Anterior cingulate cortex (tissue), 58 donors: ENCODE results near the gene ADCYAP1R1.
A peak's percentile ranks its signal among the peaks of the same experiment; 100 is the strongest.

Experiments used
- DNase-seq, 58 donors: peaks; one replicate each; lab custom pipeline; 2025; lab: John Stamatoyannopoulos, UW

Gene ADCYAP1R1

GRCh38 chr7:31102973-31103850, 51.1 kb downstream of the ADCYAP1R1 start:
- DNase-seq, result no peak

- no peak for DNase-seq
Observed at GRCh38 chr7:31104361-31105255, 52.5 kb downstream of the ADCYAP1R1 start.

- no peak for DNase-seq
Observed at GRCh38 chr7:31105256-31105950, 53.3 kb downstream of the ADCYAP1R1 start.

- DNase-seq, result no peak
Observed at GRCh38 chr7:31106303-31107105, 54.4 kb downstream of the ADCYAP1R1 start.

GRCh38 chr7:31107106-31108090, 55.3 kb downstream of the ADCYAP1R1 start:
- DNase-seq, result no peak

- DNase-seq, result no peak
Observed at GRCh38 chr7:31108097-31108657, 56.1 kb downstream of the ADCYAP1R1 start.

DNA sequence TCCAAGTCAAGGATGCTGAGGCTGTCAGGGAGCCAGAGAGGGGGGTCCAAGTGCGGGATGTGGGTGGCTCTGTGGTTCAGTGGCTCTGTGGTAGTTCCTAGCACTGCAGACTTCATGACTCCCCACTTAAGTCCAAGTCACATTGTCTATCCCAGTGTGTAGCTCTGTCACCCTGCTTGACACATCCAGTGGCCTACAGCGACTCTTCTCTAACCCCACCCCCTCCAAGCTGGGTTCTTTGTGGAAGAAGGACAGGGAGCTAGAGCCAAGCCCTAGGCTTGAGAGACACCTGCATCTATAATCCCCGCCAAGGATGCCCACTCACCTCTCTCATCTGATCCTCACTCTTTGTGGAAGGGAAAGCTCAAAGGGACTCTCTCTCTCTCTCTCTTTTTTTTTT, 57.6 kb downstream of the ADCYAP1R1 start:
- no peak for DNase-seq

- no peak for DNase-seq
Observed at GRCh38 chr7:31110331-31111108, 58.4 kb downstream of the ADCYAP1R1 start.

- DNase-seq, result no peak
Observed at GRCh38 chr7:31111109-31111451, 59.0 kb downstream of the ADCYAP1R1 start.

DNA sequence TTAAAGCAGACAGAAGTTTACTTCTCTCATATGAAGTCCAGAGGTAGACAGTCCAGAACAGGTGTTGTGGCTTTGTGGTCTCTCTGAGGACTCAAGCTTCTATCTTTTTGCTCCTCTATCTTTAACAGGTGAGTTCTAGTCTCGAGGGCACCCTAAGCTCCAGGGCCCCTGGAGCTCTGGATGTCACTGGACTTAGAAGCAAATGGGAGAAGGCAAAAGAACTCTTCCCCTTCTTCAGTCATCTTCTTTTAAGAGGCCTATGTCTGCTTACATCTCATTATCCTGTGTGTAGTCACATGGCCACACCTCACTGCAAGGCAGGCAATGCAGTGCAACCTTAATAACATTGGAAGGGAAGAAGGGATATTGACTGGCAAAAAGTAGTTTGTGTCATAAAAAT, 61.6 kb downstream of the ADCYAP1R1 start:
- DNase-seq, result no peak

- peak in 1 of 58 donors; percentile 5 for DNase-seq
Observed at GRCh38 chr7:31114593-31115343, 62.7 kb downstream of the ADCYAP1R1 start.

- DNase-seq, result no peak
Observed at GRCh38 chr7:31116615-31117014, 64.5 kb downstream of the ADCYAP1R1 start.

DNA sequence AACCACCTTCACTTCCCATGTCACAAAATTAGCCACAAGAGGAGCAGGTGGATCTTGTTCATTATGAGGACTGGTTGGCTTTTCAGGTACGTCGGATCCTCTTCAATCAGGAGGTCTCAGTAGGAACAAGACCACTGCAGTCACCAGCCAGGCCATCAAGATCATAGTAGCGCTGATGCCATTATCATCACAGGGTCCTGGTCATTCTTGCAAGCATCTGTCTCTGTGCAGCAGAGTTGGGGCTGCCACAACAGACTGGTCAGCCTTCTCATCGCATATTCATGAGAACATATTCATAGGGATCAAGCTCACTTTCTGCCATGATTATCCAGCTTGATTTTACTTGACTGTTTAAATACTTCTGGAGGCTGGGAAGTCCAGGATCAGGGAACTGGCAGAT, 67.1 kb downstream of the ADCYAP1R1 start:
- DNase-seq, result no peak

DNA sequence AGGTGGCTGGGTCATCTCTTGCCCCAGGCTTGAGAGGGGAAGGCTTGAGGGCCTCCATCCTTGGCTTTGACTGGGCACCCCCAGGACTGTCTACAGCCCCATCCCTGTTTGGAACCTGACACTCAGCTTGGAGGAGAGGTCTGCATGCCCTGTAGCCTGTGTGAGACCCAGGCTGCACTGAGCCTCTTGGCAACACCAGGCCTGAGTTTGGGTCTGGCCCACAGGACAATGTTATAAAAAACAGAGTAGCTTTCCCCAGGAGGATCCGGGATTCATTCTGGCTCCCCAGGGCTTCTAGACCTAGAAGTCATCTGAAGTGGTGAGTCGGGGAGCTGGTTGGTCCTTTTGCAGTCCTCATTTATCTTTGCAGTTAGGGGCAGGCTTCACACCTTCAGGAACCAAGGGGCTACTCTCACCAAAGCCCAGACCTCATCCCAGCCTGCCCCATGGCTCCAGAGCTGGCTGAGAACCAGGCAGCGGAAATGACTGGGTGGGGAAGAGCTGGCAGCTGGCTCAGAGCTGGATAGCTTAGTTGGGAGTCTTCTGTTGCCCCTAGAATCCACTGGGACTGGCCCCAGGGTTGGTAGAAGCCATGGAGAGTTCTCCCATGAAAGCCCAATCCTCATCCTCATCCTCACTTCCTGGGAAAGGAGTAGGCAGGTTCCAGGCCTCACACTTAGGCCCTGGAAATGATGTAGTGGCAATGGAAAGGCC, 68.8 kb downstream of the ADCYAP1R1 start:
- no peak for DNase-seq

GRCh38 chr7:31121601-31122000, 69.5 kb downstream of the ADCYAP1R1 start:
- no peak for DNase-seq

GRCh38 chr7:31122649-31123058, 70.5 kb downstream of the ADCYAP1R1 start:
- DNase-seq, result peak in 52 of 58 donors; percentile 7 to 81 (median 43)
